ENCODE measurements around the gene KPNA1.
"Not testable (repeated sequence)": the region's sequence is repeated elsewhere in the genome, so short reads cannot be mapped to it uniquely, and the experiment has no call there.

KPNA1 gene

DNA sequence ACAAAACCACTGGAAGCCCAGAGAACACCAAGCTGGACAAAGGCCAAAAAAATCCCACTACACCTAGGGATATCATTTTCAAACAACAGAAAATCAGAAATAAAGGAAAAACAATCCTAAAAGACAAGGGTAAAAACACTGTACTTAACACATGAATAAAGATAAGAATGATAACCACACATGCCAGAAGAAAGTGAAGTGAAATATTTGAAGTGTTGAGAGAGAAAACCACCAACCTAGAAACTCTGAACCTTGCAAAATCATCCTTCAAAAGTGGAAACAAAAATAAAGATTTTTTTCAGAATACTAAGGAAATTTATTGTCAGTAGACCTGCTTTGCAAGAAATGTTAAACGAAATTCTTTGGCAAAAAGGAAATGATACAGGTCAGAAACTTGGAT is 45.1 kb downstream of the KPNA1 start:
- no peak for DNase-seq

DNA sequence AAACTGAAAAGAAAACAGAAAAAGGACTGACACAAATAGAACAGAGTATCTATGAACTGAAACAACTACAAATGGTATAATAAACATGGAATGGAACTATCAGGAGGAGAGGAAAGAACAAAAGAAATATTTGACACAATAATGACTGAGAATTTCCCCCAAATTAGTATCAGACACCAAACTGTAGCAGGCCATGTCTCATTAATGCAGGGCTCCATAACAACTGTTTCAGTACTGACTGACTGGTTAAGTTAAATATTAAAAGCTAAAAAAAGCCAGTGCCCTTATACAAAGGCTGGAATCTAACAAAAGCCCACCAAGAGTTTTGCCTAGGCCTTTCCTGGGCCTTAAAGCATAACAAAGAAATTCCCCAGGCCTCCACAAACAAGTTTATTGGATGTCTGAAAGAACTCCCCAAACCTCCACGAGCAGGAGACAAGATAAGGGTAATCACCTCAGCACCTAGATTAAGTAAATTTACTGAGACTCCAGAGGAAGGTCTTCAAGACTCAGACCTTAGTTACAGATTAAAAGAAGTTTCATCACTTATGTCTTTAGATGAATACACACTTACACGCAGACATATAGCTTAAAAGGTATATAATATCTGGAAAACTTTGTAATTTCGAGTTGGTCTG is 45.7 kb downstream of the KPNA1 start:
- no peak for DNase-seq

DNA sequence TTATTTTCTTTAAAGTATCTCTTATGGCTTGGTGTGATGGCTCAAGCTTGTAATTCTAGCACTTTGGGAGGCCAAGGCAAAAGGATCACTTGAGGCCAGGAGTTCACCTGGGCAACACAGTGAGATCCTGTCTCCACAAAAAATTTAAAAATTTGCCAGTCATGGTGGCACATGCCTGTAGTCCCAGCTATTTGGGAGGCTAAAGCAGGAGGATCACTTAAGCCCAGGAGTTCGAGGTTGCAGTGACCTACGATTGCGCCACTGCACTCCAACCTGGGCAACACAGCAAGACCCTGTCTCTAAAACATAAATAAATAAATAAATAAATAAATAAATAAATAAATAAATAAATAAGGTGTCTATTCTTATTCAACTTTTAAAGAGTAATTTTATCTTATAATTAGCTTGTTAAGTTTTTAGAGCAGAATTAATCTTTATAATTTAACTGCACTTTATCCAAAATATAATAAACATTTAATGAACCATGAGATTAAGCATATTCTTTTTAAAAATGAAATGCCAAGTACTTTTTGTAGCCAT is 48.0 kb downstream of the KPNA1 start:
- DNase-seq: no peak

DNA sequence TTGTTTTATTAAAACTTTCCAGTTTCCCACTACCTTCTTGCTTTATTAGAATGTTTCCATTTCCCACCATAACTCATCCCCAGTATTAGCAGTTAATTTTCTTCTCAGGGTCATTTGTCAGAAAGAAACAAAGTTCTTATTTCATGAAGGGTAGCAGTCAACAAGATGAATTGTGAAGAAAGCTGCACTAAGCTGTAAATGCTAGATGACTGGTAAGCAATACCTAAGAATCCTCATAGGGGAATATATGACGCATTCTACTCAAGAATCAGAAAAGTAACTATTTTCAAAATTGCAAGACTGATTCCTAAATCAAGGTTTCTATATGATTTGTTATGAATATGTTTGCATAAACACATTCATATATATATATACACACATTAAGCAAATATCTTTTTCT is 50.1 kb downstream of the KPNA1 start:
- no peak for DNase-seq

DNA sequence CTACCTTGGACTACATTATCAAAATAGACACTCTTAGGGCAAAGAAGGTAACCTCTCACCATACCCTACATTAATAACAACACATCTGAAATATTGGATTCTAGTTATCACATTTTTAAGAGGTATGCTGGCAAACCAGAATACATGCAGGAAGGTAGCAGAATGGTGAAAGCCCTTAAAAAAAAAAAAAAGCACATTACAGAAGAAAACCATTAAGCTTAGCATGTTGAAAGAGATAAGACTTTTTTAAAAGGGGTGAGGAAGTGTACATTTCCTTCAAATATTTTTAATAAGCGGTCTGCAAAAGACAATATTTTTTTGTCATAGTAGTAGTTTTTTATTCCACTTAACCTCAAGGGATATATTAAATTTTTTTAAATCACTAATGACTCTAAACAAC is 52.3 kb downstream of the KPNA1 start:
- DNase-seq: no peak

DNA sequence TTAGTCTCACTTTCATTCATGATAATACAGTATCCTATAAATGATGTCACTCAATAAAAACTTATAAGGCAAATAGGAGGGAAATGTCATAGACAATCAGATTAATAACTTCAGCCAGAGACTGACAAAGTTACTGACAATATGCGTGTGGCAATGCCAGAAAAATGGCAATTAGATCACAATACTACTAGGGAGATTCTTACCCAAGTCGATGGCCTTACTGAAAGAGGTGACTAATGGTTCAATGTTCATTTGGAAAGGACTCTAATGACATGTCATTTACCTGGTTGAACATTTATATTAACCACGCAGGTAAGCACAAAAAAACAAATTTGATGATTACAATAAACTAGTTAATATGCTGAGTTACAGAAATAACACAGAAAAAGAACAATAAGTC is 52.9 kb downstream of the KPNA1 start:
- no peak for DNase-seq

DNA sequence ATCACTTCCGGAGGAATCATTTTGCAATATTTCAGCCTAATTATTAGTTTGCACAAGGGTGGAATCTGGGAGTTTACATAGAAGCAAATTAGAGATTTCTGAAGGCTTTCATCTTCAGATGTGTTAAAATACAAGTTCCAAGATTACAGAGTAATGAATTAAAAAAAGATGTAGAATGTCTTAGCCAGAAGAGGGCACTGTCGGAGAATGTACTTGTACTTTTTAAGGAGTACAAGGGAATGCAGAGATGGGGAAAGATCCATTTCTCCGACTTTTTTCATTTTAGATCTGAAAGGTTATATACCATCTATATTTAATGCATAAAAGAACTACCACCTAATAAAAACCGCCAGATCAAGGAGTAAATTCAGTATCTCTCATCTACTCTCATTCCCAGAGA is 55.7 kb downstream of the KPNA1 start:
- no peak for DNase-seq

DNA sequence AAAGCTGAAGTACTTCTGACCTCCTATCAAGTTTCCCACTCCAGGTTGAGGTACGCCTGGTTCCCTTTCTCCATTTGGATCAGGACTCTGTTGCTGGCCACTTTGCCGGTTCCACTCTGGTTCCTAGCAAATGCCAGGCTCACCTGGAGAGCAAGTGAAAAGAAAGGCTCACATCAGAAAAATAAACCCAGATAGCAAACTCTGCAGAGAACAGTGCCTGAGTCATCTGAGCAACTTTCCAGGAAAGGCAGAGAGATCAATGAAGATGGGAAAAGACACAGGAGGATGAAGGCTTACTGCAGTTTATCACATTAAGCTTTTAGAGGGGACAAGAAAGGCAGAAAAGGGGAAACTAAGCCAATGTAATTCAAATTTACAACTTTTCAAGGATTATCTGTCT is 57.0 kb downstream of the KPNA1 start:
- DNase-seq: no peak

DNA sequence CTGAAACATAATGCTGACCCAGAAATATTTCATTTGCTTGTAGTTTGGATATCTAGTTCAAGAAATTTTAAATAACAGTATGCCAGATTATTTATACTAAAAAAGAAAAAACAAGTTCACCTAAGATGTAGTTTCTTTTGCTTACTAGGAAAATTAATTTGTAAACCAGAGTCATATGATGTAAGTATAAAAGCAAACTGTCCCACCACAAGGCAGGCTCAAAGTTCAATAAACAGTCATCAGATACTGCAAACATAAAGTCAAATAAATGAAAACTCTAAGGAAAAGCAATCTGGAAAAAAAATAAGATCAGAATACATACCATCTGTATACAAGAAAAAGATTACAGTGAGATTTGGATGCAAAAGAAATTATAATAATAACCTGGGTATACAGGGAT is 58.7 kb downstream of the KPNA1 start:
- no peak for DNase-seq

DNA sequence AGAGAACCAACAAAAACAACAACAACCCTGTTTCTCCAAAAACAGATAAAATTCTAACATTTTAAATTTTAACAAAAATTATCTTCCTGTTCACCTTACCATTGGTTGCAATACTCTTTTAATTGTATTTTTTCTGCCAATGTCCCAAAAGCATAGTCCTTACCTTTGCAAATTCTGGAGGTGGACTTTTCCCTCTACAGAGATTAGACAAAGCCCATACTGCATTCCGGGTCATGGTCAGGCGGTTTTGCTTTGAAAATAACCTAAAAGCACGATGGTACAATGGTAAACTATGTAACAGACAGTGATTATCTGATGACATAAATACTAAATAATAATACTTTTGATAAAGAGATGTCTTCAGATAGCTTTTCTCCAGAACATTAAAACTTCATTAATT is 63.4 kb downstream of the KPNA1 start:
- no peak for DNase-seq

DNA sequence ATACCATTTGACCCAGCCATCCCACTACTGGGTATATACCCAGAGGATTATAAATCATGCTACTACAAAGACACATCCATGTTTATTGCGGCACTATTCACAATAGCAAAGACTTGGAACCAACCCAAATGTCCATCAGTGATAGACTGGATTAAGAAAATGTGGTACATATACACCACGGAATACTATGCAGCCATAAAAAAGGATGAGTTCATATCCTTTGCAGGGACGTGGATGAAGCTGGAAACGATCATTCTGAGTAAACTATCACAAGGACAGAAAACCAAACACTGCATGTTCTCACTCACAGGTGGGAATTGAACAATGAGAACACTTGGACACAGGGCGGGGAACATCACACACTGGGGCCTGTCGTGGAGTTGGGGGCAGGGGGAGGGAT is 66.5 kb downstream of the KPNA1 start:
- not testable (repeated sequence) for DNase-seq

DNA sequence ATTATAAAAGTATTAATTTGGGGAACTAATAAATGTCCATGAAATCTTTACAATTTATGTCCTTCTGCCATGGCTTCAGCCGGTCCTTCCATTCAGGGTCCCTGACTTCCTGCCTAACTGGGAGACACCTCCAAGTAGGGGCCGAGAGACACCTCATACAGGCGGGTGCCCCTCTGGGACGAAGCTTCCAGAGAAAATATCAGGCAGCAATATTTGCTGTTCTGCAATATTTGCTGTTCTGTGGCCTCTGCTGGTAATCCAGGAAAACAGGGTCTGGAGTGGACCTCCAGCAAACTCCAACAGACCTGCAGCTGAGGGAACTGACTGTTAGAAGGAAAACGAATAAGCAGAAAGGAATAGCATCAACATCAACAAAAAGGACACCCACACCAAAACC is 70.2 kb downstream of the KPNA1 start:
- DNase-seq: not testable (repeated sequence)

DNA sequence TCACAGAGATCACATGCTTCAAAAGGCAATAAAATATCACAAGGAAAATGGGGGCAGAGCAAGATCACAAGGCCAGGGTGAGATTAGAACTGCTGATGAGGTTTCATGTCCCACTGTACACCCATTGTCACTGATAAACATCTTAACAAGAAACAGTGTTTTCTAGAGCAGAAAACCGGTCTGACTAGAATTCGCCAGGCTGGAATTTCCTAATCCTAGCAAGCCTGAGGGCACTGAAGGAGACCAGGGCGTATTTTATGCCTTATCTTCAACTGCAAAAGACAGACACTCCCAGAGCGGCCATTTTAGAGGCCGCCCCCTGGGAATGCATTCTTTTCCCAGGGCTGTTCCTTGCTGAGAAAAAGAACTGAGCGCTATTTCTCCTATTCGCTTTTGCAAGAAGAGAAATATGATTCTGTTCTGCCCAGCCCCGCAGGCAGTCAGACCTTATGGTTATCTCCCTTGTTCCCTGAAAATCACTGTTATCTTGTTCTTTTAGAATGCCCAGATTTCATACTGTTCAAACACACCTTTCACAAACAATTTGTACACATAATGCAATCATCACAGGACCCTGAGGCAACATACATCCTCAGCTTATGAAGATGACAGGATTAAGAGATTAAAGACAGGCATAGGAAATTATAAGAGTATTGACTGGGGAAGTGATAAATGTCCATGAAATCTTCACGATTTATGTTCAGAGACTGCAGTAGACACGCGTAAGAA is 70.8 kb downstream of the KPNA1 start:
- DNase-seq: not testable (repeated sequence)

DNA sequence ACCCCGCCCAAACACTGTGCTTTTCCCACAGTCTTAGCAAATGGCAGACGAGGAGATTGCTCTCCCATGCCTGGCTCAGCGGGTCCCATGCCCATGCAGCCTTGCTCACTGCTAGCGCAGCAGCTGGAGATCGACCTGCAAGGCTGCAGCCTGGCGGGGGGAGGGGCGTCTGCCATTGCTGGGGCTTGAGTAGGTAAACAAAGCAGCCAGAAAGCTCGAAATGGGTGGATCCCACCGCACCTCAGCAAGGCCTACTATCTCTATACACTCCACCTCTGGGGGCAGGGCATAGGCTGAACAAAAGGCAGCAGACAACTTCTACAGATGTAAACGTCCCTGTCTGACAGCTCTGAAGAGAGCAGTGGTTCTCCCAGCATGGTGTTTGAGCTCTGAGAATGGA is 71.6 kb downstream of the KPNA1 start:
- no peak for DNase-seq

DNA sequence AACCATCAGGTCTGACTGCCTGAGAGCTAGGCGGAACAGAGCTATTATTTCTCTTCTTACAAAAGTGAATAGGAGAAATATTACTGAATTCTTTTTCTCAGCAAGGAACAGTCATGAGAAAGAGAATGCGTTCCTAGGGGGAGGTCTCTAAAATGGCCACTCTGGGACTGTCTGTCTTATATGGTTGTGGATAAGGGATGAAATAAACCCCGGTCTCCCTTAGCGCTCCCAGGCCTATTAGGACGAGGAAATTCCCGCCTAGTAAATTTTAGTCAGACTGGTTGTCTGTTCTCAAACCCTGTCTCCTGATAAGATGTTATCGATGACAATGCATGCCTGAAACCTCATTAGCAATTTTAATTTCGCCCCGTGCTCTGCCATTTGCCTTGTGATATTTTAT is 78.8 kb downstream of the KPNA1 start:
- no peak for DNase-seq

DNA sequence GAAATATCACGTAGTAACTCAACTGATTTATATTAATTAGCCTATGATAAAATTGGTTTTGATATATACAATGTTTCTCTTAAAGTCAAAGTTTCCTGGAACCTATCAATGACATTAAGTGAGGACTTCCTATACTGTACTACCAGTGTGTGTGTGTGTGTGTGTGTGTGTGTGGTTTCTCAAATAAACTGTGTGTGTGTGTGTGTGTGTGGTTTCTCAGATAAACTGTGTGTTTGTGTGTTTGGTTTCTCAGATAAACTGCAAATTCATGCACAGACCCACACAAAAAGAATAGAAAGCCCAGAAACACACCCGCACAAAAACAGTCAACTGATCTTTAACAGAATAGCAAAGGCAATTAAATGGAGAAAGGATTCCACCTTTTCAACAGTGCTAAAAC is 84.4 kb downstream of the KPNA1 start:
- no peak for DNase-seq

DNA sequence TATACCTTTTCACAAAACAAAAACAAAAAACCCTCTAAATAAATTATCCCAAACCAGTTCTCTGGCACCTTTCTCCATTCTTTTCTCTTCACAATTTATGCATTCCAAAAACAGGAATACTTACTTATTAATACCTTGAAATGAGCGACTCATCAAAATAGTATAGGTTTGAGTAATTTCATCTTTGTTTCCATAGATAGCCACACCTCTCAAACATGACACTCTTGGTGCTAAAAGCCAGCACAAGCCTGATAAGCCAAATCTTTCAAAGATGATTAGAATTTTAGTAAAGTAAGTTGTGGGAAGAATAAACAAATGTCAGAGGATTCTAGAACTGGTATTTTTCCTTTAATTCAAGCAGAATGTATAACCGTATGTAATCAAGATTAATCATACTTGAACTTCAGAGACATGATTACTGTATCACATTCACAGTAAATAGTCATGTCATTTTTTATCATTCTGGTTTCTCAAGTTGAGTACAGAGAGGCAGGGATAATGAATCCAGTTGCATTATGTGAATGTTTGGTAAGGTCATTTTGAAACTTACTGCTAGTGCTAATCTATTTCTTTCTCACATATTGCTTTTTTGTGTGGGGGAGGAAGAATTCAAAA is 86.8 kb downstream of the KPNA1 start:
- no peak for DNase-seq

DNA sequence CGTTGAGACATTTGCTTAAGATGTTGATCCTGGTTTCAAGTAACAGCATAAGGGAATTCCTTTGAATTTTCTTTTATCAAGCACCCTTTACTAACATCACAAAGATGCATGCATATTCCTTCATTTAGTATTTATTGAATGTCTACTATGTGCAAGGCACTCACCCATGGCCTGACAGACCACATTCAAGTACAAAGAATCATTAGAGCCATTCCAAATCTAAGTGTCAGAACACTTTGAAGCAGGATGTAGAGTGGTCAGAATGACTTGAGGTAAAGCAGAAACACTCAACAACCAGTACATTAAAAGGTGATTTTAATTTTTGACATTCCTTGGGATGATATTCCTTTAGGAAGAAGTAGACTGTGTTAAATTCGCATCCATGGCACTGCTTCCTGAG is 92.9 kb downstream of the KPNA1 start:
- no peak for DNase-seq

DNA sequence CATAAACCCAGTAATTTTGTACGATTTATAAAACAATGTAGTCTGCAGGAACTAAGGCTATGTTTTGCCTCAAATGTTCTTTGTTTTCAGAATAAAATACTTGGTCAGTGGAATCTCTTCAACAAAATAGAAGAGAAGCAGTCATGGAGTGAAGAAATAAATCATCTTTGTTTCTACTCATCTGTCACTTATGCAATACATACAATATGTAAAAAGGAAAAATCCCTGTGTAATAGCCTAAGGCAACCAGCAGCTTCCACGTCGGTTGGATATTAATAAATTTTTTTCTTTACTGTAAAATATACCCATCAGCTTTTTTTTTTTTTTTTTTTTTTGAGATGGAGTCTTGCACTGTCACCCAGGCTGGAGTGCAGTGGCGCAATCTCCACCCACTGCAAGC is 93.6 kb downstream of the KPNA1 start:
- DNase-seq: no peak

DNA sequence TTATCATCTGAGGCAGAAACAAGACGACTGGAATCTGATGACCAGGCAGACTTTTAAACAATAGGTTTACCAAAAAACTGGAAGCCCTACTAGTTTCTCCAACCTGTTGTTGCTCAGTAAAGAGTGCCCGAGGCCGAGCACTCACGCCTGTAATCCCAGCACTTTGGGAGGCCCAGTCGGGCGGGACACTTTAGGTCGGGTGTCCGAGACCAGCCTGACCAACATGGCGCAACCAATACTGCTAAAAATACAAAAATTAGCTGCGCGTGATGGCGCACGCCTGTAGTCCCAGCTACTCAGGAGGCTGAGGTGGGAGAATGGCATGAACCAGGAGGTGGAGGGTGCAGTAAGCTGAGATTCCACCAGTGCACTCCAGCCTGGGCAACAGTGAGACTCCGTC is 97.8 kb downstream of the KPNA1 start:
- no peak for DNase-seq

DNA sequence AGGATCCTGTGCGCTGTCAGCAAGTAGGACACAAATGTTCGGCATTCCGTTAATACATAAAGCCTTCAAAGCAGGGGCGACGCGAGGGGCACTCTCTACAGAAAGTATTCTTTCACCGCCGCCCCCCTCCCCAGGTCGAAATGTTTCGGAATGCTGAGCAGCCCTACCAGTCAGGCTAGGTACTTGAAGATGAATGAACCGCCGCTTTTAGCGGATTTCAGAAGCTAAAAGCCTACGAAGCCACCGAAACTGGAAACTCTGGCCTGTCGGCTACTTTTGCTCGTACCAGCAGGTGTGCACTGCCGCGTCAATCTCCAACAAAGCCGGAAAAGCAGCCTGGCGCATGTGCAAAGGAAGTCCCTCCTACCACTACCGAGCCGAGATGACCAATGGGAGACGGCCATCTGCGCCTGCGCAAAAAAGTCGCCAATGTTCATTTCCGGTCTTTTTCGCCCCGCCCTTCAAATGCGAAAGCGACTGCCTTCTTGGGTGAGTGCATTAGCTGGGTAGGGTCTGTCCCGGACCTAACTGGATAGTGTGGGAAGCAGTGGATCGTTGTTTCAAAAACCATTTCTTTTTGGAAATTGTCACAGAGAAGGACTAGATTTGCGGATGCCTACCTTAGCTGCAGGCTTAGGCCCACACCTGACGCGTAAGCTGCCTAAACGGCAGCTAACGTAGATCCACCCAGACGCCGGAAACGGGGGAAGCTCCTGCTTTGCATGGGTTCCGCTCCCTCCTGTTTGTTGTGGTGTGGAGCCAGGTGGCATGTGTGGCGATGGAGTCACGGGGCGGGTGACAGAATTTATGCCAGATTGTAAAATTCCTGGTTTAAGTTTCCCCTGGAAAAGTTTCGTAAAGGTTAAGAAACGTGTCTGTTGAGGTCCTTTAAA is 98.7 kb downstream of the KPNA1 start, which contains the start of gene WDR5B:
Gene WDR5B (minus strand): TSS at position 301 of the 893 bp plus-strand sequence. CDS start 534 bp downstream, outside the sequence.
- peak; percentile 99 for DNase-seq

DNA sequence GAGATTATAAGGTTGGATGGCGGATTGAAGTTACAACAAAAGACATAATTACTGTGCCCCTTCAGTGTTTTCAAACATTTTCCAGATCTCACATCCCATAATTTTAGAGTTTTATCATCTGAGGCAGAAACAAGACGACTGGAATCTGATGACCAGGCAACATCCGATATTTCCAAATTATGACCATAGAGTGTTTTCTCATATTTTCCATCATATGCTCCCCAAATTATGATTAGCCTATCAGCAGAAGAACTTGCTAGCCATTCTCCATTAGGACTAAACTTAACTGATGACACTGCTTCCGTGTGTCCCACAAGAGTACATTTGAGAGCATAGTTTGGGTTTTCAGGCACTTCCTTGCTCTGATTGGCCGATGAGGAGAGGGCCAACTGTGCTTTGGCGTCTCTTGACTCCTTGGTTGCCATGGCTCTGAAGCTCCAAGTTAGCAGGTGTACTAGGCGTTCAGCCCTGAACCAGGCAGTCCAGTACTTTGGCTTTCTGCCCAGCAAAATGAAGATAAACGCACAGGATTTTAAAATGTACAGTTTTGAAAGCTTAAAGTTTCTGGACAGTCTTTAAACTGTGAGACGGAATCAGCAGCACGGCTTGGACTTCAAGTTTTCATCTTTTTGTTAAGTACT is 99.5 kb downstream of the KPNA1 start:
- DNase-seq: peak; percentile 46
